OCI-LY7 (cell line): ENCODE data around the gene GM2A. TPM values are rescaled to one million over a fixed set of nuclear protein-coding genes. Genes with fewer than 3 reads are reported as not detected.

Experiments used
- BruUV-seq: library from RNA; stranded (reverse); fragments of 400-500 nt; replicated peaks from 2 replicates; lab custom pipeline; 2021; lab: Mats Ljungman, UMichigan
- CTCF ChIA-PET: fragments of 300-600 bp; sonication (Branson Sonifier 250); formaldehyde crosslinking; loops from one replicate; lab custom pipeline; 2022; ENCODE audit warnings: antibody characterized with exemption; ENCODE audit not compliant: unreplicated experiment; lab: Charles Lee
- POLR2A ChIA-PET: fragments of 300-600 bp; sonication (Branson Sonifier 250); formaldehyde crosslinking; loops from one replicate; lab custom pipeline; 2022; ENCODE audit warnings: antibody characterized with exemption; lab: Charles Lee
- DNase-seq: peaks from one replicate; pipeline ENCODE4 v3.0.0-alpha.2; 2015; ENCODE audit warnings: low spot score
- H2AFZ ChIP-seq: fragments of 200-600 bp; sonication (generic), shearing (Covaris generic); 2 replicates; pipeline ENCODE4 v1.6.1; 2014; ENCODE audit warnings: mild to moderate bottlenecking, antibody characterized with exemption, low read length, moderate library complexity
- H3K27ac ChIP-seq: fragments of 200-600 bp; sonication (generic); 2 replicates; pipeline ENCODE4 v1.5.1; 2014; ENCODE audit warnings: mixed run types, low read depth, mild to moderate bottlenecking, moderate library complexity, low read length, inconsistent platforms; ENCODE audit not compliant: poor library complexity, severe bottlenecking
- H3K36me3 ChIP-seq: fragments of 200-600 bp; sonication (generic); 2 replicates; pipeline ENCODE4 v1.6.1; 2014; ENCODE audit warnings: mild to moderate bottlenecking, antibody characterized with exemption, low read length, moderate library complexity, mixed read lengths; ENCODE audit not compliant: insufficient read depth
- H3K4me1 ChIP-seq: fragments of 200-600 bp; sonication (generic); 2 replicates; pipeline ENCODE4 v1.5.1; 2014; ENCODE audit warnings: mild to moderate bottlenecking, low read length; ENCODE audit not compliant: insufficient read depth, poor library complexity, severe bottlenecking
- H3K4me2 ChIP-seq: fragments of 200-600 bp; sonication (generic); 2 replicates; pipeline ENCODE4 v1.6.1; 2014; ENCODE audit warnings: mild to moderate bottlenecking, low read length
- H3K4me3 ChIP-seq: fragments of 200-600 bp; sonication (generic); 2 replicates; pipeline ENCODE4 v1.5.1; 2014; ENCODE audit warnings: mild to moderate bottlenecking, low read depth, low read length; ENCODE audit not compliant: poor library complexity, severe bottlenecking
- H3K79me2 ChIP-seq: fragments of 200-600 bp; sonication (generic); 2 replicates; pipeline ENCODE4 v1.6.1; 2016; ENCODE audit warnings: low read depth, mild to moderate bottlenecking, low read length, moderate library complexity, mixed read lengths; ENCODE audit not compliant: insufficient read depth
- H3K9me2 ChIP-seq: fragments of 200-600 bp; sonication (generic); 2 replicates; pipeline ENCODE4 v1.6.1; 2016; ENCODE audit warnings: mild to moderate bottlenecking, low read length, mixed read lengths; ENCODE audit not compliant: insufficient read depth
- H3K9me3 ChIP-seq: fragments of 200-600 bp; sonication (generic); 2 replicates; pipeline ENCODE4 v1.6.1; 2014; ENCODE audit warnings: mild to moderate bottlenecking, mixed run types, low read length, mixed read lengths
- H4K20me1 ChIP-seq: fragments of 200-600 bp; sonication (generic); 2 replicates; pipeline ENCODE4 v1.6.1; 2014; ENCODE audit warnings: mild to moderate bottlenecking, antibody characterized with exemption, low read length, moderate library complexity, mixed read lengths; ENCODE audit not compliant: insufficient read depth
- EZH2phosphoT487 ChIP-seq: fragments of 200-600 bp; sonication (generic); IDR thresholded peaks from 2 replicates; pipeline ENCODE4 v1.6.1; 2018; ENCODE audit warnings: low read depth, borderline replicate concordance, mild to moderate bottlenecking, mixed run types, antibody characterized with exemption, low read length, moderate library complexity, mixed read lengths
- intact Hi-C: fragments of 100-400 bp; cut with micrococcal nuclease; formaldehyde crosslinking; loops from one replicate; pipeline ENCODE4 v1.10.0; 2022; ENCODE audit not compliant: unreplicated experiment
- total RNA-seq, 2 experiments: library from RNA; depleted of rRNA in 1 of 2; stranded (reverse); fragments of >200 nt in 1 of 2; shearing (Covaris generic) in 1 of 2; gene quantifications; 2 replicates each; pipeline ENCODE4 v1.2.3, GENCODE V29; 2014 to 2022
- TF ChIP-seq, protein P1 (sequence below): fragments of 200-600 bp; sonication (generic); conservative IDR thresholded peaks from 2 replicates; pipeline ENCODE4 v1.5.1; 2014; ENCODE audit warnings: mild to moderate bottlenecking, antibody characterized with exemption, low read length, moderate library complexity, mixed read lengths

Gene GM2A
- total RNA-seq, 2 experiments from 2014 or later, result 52.4 to 64.5 TPM

GRCh38 chr5:151244206-151244605, 8.8 kb upstream of the GM2A start:
- ChIA-PET POLR2A (no interaction called here), CTCF (no interaction called here)
- DNase-seq, result no peak
- no peaks in the 10 kb centered on the region for H3K9me2 ChIP-seq
- intact Hi-C loops, result no loop called here
- H3K36me3 ChIP-seq, result no peaks in the 10 kb centered on the region
- no peak overlapping the region for H3K4me2 ChIP-seq
- H2AFZ ChIP-seq, result no peak overlapping the region
- H3K79me2 ChIP-seq, result no peaks in the 10 kb centered on the region
- no peaks in the 10 kb centered on the region for H3K9me3 ChIP-seq
- no peak overlapping the region for H3K4me3 ChIP-seq
- H4K20me1 ChIP-seq, result no peaks in the 10 kb centered on the region
- H3K4me1 ChIP-seq, result peaks cover 46% of the 10 kb centered on the region
- no TSS peak for BruUV-seq
- no peak for TF ChIP-seq EZH2phosphoT487
- TF ChIP-seq, protein P1, sequence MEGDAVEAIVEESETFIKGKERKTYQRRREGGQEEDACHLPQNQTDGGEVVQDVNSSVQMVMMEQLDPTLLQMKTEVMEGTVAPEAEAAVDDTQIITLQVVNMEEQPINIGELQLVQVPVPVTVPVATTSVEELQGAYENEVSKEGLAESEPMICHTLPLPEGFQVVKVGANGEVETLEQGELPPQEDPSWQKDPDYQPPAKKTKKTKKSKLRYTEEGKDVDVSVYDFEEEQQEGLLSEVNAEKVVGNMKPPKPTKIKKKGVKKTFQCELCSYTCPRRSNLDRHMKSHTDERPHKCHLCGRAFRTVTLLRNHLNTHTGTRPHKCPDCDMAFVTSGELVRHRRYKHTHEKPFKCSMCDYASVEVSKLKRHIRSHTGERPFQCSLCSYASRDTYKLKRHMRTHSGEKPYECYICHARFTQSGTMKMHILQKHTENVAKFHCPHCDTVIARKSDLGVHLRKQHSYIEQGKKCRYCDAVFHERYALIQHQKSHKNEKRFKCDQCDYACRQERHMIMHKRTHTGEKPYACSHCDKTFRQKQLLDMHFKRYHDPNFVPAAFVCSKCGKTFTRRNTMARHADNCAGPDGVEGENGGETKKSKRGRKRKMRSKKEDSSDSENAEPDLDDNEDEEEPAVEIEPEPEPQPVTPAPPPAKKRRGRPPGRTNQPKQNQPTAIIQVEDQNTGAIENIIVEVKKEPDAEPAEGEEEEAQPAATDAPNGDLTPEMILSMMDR, result no peak
- H3K27ac ChIP-seq, result no peak overlapping the region

DNA sequence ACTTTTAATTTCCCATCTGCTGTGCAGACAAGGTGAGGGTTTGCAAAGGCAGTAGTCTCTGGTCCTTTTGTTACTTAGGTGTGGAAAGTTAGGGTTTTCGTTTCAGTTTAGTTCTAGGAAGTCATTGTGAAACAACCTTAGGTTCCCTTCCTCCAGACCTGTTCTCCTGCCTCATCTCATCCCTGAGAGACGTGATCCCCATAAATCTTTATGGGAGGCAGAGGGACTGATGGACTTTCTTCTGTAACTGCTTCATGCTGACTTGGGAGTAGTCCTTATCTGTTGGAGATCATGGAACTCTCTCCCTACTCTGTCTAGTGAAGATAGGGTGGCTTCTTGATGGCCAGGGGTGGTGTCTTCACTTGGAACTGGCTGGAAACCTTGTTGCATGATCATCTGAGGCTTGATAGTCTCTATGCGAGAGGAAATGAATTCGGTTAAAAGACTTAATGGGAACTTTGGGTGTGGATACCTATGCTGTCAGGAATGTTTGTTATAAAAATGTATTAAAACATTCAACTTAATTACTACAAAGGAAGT, 7.2 kb upstream of the GM2A start:
- Histone ChIP-seq H3K27ac (no peak overlapping the region), H3K9me2 (no peaks in the 10 kb centered on the region), H4K20me1 (no peaks in the 10 kb centered on the region), H3K4me1 (peaks cover 34% of the 10 kb centered on the region), H3K79me2 (no peaks in the 10 kb centered on the region), H3K36me3 (no peaks in the 10 kb centered on the region; the same call in 1 of the 2 replicates), H3K9me3 (no peaks in the 10 kb centered on the region), H2AFZ (no peak overlapping the region), H3K4me2 (no peak overlapping the region), H3K4me3 (no peak overlapping the region)
- POLR2A ChIA-PET, result no interaction called here
- no TSS peak for BruUV-seq
- TF ChIP-seq, protein P1, result no peak
- TF ChIP-seq EZH2phosphoT487, result no peak
- intact Hi-C loops, result no loop called here
- CTCF ChIA-PET, result no interaction called here
- no peak for DNase-seq

DNA sequence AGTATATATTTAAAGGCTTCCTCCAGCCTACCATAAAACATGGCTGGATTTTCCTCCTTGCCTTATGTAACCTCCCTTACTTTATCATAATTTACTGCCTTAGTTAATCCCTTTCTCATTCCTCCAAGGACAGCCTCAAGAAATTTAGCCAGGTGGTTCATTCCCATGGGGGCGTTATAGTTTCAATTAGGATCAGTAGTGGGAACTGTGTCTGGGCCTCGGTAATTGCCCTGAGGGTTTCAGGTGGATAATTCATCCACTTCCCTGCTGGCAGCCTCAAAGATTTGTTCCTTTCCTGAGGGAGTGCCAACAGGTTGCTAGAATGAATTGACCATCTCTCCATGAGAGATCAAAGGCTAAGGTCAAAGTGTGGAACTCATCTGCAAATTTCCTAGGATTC, 4.3 kb upstream of the GM2A start:
- no peak overlapping the region for H2AFZ ChIP-seq
- no peaks in the 10 kb centered on the region for H3K9me3 ChIP-seq
- peaks cover 6% of the 10 kb centered on the region for H3K79me2 ChIP-seq
- H3K4me2 ChIP-seq, result no peak overlapping the region
- TF ChIP-seq EZH2phosphoT487, result no peak
- TF ChIP-seq, protein P1, result no peak
- H3K4me3 ChIP-seq, result no peak overlapping the region
- peaks cover 26% of the 10 kb centered on the region for H3K4me1 ChIP-seq
- CTCF ChIA-PET, result no interaction called here
- no peaks in the 10 kb centered on the region for H3K9me2 ChIP-seq
- intact Hi-C loops, result no loop called here
- no peak for DNase-seq
- POLR2A ChIA-PET, result interaction anchor here (0.5 to 0.7 kb wide), 2 partner anchors 9 to 1255 kb away, joined by 3 read pairs; no protein-coding TSS in a partner anchor
- BruUV-seq, result no TSS peak
- H4K20me1 ChIP-seq, result peaks cover 5% of the 10 kb centered on the region; the same call in 1 of the 2 replicates
- no peaks in the 10 kb centered on the region; the same call in 1 of the 2 replicates for H3K36me3 ChIP-seq
- no peak overlapping the region for H3K27ac ChIP-seq
